ENCODE results near the gene APBA2. TPM values are rescaled to one million over a fixed set of nuclear protein-coding genes. Genes with fewer than 3 reads are reported as not detected.

APBA2 gene
- total RNA-seq, 4 donors from 2014 or later: 7.2 to 33.8 (median 8.8) TPM

DNA sequence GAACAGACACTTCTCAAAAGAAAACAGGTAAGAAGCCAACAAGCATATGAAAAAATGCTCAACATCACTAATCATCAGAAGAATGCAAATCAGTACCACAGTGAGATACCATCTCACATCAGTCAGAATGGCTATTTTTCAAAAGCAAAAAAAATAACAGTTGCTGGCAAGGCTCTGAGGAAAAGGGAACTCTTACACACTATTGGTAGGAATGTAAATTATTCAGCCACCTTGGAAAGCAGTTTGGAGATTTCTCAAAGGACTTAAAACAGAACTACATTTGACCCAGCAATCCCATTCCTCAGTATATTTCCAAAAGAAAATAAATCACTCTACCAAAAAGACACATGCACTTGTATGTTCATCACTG lies 95.6 kb downstream of the APBA2 start:
- no peak for TF ChIP-seq POLR2A (IDR thresholded peaks at IDR 0.05)
- TF ChIP-seq, protein P1, sequence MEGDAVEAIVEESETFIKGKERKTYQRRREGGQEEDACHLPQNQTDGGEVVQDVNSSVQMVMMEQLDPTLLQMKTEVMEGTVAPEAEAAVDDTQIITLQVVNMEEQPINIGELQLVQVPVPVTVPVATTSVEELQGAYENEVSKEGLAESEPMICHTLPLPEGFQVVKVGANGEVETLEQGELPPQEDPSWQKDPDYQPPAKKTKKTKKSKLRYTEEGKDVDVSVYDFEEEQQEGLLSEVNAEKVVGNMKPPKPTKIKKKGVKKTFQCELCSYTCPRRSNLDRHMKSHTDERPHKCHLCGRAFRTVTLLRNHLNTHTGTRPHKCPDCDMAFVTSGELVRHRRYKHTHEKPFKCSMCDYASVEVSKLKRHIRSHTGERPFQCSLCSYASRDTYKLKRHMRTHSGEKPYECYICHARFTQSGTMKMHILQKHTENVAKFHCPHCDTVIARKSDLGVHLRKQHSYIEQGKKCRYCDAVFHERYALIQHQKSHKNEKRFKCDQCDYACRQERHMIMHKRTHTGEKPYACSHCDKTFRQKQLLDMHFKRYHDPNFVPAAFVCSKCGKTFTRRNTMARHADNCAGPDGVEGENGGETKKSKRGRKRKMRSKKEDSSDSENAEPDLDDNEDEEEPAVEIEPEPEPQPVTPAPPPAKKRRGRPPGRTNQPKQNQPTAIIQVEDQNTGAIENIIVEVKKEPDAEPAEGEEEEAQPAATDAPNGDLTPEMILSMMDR (IDR thresholded peaks at IDR 0.05): no peak
- Histone ChIP-seq H3K4me1 (no peaks in the 10 kb centered on the region), H3K27me3 (no peaks in the 10 kb centered on the region), H3K4me3 (no peak overlapping the region), H3K27ac (no peak overlapping the region), H3K9me3 (no peaks in the 10 kb centered on the region), H3K36me3 (no peaks in the 10 kb centered on the region)
- DNase-seq: no peak

DNA sequence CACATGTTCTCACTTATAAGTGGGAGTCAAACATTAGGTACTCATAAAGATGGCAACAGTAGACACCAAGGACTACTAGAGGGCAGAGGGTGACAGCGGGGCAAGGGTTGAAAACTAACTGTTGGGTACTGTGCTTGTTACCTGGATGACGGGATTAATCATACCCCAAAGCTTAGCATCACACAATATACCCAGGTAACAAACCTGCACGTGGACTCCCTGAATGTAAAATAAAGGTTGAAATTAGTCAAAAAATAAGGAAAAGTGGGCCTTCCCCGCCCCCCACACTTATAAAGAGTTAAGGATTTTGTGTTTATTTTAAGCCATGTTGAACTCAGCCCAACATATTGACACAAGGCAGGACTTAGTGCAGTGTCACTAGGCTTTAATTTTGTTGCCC lies 96.1 kb downstream of the APBA2 start:
- Histone ChIP-seq H3K36me3 (no peaks in the 10 kb centered on the region), H3K27me3 (no peaks in the 10 kb centered on the region), H3K4me3 (no peak overlapping the region), H3K27ac (no peak overlapping the region), H3K4me1 (no peaks in the 10 kb centered on the region), H3K9me3 (no peaks in the 10 kb centered on the region)
- DNase-seq: no peak
- TF ChIP-seq, protein P1 (IDR thresholded peaks at IDR 0.05): no peak
- TF ChIP-seq POLR2A (IDR thresholded peaks at IDR 0.05): no peak

DNA sequence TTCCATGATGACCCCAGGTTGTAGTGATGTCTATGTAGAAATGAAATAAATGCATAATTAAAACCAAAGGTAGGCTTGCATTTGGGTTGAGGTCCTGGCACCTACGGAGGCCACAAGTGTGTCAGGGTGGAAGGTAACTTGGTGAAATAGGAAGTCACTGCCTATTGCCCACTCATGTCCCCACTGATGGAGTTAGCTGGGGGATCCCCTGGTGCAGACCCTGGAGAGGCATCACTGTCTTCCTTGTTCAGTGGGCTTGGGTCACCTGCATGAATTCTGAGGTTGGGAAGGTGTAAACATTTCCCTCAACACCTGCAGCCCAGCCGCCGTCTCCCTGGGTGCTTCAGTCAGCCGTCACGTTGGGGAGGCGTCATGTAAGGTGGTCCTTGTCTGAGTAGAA lies 97.1 kb downstream of the APBA2 start:
- H3K4me3 ChIP-seq: no peak overlapping the region
- TF ChIP-seq, protein P1 (IDR thresholded peaks at IDR 0.05): no peak
- TF ChIP-seq POLR2A (IDR thresholded peaks at IDR 0.05): no peak
- H3K9me3 ChIP-seq: no peaks in the 10 kb centered on the region
- H3K27ac ChIP-seq: no peak overlapping the region
- H3K27me3 ChIP-seq: no peaks in the 10 kb centered on the region
- no peaks in the 10 kb centered on the region for H3K36me3 ChIP-seq
- no peaks in the 10 kb centered on the region for H3K4me1 ChIP-seq
- no peak for DNase-seq

DNA sequence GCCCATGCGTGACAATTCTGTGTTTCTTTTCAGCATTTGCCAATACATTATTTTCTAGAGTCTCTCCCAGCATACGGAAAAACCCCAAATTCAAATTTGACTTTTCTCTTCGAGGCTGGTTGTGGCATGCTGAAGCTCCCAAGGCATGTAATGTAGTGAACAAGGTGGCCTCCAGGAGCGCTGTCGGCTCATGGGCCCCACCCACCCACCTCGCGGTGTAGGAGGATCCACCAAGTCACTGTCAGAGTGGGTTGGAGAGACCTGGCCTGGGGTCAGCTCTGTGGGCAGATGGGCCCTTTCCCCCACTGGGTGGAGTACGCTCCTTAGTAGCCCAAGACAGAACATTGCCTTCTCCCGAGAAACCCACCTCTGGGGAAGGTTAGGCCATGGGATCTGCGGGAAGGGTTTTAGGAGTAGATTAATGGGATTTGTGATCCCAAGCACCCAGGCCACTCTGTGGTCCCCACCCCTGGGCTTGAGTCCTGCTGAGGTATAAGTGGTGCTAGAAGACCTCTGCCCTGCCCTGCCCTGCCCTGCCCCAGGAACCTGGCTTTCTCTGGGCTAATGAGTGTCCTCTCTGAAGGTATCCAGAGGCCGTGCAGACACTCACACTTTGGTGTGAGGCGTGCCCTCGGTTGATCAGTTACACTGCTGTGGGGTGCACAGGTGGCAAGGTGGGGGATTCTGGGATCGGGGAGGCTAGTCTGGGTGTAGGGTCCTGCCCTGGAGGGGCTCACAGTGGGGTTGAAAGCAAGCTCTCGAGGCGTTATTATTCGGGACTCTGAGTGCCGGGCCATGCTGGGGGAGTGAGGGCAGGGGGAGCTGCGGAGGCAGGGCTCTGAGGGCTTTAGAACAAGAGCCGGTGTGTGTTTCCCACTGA lies 97.9 kb downstream of the APBA2 start:
- TF ChIP-seq POLR2A (IDR thresholded peaks at IDR 0.05): no peak
- TF ChIP-seq, protein P1 (IDR thresholded peaks at IDR 0.05): no peak
- Histone ChIP-seq H3K27me3 (no peaks in the 10 kb centered on the region), H3K4me1 (no peaks in the 10 kb centered on the region), H3K9me3 (no peaks in the 10 kb centered on the region), H3K27ac (no peak overlapping the region), H3K36me3 (no peaks in the 10 kb centered on the region), H3K4me3 (no peak overlapping the region)
- no peak for DNase-seq

DNA sequence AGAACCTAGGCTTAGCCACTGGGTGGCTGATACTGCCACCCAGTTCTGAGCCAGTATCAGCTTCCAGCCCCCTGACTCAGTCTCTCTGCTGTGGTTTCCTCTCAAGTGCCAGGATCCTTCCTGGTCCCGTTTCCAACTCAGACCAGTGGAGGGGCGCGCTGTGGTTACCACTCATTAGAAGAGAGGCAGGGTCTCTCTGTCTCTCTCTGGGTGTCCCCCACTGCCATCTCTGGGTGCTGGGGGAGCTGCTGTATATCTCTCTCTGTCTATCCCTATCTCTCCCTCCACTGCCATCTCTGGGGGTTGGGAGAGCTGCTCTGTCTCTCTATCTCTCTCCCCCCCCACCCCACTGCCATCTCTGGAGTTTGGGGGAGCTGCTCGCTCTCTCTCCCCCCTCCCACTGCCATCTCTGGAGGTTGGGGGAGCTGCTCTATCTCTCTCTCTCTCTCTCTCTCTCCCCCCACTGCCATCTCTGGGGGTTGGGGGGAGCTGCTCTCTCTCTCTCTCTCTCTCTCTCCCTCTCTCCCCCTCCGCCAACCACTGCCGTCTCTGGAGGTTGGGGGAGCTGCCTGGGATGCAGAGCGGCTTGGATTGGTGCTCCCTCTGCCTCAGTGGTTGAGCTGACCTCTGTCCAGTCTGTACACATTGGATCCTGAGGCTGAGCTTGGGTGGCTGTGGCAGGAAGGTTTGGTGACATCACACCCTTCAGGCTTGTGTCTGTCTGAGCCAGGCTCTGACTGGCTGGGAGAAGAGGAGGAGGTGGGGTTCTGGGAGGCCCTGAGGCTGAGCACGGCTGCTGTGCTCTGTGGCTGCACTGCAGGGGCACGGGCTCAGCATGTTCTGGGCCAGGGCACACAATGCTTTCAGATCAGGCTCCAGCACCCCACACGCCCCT lies 98.9 kb downstream of the APBA2 start:
- H3K27me3 ChIP-seq: no peaks in the 10 kb centered on the region
- DNase-seq: no peak
- no peaks in the 10 kb centered on the region for H3K4me1 ChIP-seq
- no peak for TF ChIP-seq POLR2A (IDR thresholded peaks at IDR 0.05)
- no peaks in the 10 kb centered on the region for H3K9me3 ChIP-seq
- no peak overlapping the region for H3K4me3 ChIP-seq
- H3K27ac ChIP-seq: no peak overlapping the region
- no peaks in the 10 kb centered on the region for H3K36me3 ChIP-seq

DNA sequence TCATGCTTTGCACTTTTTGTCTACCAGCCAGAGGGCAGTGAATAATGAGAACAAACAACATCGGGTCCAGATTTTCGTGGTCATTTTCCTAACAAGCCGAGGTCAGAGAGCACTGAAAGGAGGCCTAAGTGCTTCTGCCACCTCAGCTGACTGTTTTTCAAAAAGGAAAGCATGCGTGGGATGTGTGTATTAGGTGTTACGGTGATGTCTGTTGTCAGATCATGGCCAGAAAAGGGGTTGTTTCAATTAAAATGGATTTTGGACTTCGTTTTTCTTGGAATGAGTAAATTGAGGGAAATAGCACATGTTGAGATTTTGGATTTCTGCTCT lies 99.5 kb downstream of the APBA2 start:
- TF ChIP-seq, protein P1 (IDR thresholded peaks at IDR 0.05): no peak
- no peak for TF ChIP-seq POLR2A (IDR thresholded peaks at IDR 0.05)
- Histone ChIP-seq H3K36me3 (no peaks in the 10 kb centered on the region), H3K27ac (no peak overlapping the region), H3K27me3 (no peaks in the 10 kb centered on the region), H3K9me3 (no peaks in the 10 kb centered on the region), H3K4me3 (no peak overlapping the region), H3K4me1 (no peaks in the 10 kb centered on the region)
- no peak for DNase-seq
